Colonic mucosa (tissue), 4 donors: ENCODE data around the gene CADPS. TPM values are rescaled to one million over a fixed set of nuclear protein-coding genes. Genes with fewer than 3 reads are reported as not detected.

Source experiments
- DNase-seq: peaks from one replicate; pipeline ENCODE4 v3.0.0-alpha.2; 2020
- H3K27ac ChIP-seq: fragments of 200-600 bp; one replicate; pipeline ENCODE4 v1.8.0; 2021
- H3K27me3 ChIP-seq: fragments of 200-600 bp; one replicate; pipeline ENCODE4 v1.8.0; 2021
- H3K36me3 ChIP-seq: fragments of 200-600 bp; one replicate; pipeline ENCODE4 v1.8.0; 2021
- H3K4me1 ChIP-seq: fragments of 200-600 bp; one replicate; pipeline ENCODE4 v1.8.0; 2021; ENCODE audit warnings: mild to moderate bottlenecking
- H3K4me3 ChIP-seq: fragments of 200-600 bp; one replicate; pipeline ENCODE4 v1.8.0; 2021
- H3K9ac ChIP-seq, 2 donors: one replicate each; pipeline ENCODE4 v1.7.0; 2013; ENCODE audit warnings: control low read depth in 2 of 2, low read depth in 2 of 2, low read length in 2 of 2
- H3K9me3 ChIP-seq: fragments of 200-600 bp; one replicate; pipeline ENCODE4 v1.8.0; 2021
- intact Hi-C: fragments of 100-400 bp; cut with DNase I; formaldehyde crosslinking; loops from one replicate; pipeline ENCODE4 v1.14.1; 2022
- total RNA-seq, 2 donors: library from RNA; stranded (reverse); fragmentation: NEBNext Ultra II Directional in 1 of 2; extraction: Animal tissue kit (Norgen Biotek cat#: 25700) in 1 of 2; gene quantifications; one replicate each; pipeline ENCODE4 v1.2.1, GENCODE V29; 2021
- TF ChIP-seq, protein P1 (sequence below): fragments of 200-600 bp; IDR thresholded peaks from one replicate; pipeline ENCODE4 v1.8.0; 2022; ENCODE audit warnings: antibody characterized with exemption, mild to moderate bottlenecking
- donor health status: healthy.
- donor health status: DM: no; HTN: no; CAD: no.
- donor health status: DM: no; HTN: no; CAD: no.

CADPS gene
- total RNA-seq, 2 donors from 2014 or later: 2.9 to 6.1 TPM

DNA sequence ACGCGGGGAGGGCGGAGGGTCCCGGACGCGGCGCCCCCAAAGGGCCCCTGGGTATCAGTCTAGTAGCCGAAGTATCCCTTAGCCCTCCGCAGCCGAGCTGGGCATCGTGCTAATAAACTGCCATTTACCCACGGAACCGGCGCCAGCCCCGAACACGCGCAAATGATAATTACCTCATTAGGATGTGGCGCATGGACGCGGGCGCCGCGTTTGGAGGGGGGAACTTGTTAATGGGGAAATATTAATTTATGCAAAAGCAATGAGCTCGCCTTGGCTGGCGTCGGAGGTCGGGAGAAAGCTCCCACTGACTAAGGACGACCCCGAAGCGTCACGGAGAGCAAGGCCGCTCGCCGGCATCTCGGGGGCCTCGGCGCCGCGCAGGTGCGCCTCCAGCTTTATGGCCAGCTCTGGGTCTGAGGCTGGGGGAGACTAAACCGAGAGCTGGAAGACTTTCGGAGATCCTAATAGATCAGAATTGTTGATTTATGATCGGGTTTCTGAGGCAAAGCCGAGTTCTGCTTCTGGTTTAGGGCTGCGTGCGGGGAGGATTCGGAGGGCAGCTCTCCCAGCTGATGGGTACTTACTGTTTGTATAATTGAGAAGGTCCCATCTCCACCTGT is 501.4 kb downstream of the CADPS start:
- Histone ChIP-seq H3K9ac (no peak overlapping the region), H3K36me3 (no peaks in the 10 kb centered on the region), H3K9me3 (no peaks in the 10 kb centered on the region), H3K27ac (no peak overlapping the region), H3K4me1 (no peaks in the 10 kb centered on the region), H3K4me3 (no peak overlapping the region), H3K27me3 (peaks cover 92% of the 10 kb centered on the region)
- TF ChIP-seq, protein P1, sequence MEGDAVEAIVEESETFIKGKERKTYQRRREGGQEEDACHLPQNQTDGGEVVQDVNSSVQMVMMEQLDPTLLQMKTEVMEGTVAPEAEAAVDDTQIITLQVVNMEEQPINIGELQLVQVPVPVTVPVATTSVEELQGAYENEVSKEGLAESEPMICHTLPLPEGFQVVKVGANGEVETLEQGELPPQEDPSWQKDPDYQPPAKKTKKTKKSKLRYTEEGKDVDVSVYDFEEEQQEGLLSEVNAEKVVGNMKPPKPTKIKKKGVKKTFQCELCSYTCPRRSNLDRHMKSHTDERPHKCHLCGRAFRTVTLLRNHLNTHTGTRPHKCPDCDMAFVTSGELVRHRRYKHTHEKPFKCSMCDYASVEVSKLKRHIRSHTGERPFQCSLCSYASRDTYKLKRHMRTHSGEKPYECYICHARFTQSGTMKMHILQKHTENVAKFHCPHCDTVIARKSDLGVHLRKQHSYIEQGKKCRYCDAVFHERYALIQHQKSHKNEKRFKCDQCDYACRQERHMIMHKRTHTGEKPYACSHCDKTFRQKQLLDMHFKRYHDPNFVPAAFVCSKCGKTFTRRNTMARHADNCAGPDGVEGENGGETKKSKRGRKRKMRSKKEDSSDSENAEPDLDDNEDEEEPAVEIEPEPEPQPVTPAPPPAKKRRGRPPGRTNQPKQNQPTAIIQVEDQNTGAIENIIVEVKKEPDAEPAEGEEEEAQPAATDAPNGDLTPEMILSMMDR: no peak
- DNase-seq: no peak
- intact Hi-C loops: no loop called here

DNA sequence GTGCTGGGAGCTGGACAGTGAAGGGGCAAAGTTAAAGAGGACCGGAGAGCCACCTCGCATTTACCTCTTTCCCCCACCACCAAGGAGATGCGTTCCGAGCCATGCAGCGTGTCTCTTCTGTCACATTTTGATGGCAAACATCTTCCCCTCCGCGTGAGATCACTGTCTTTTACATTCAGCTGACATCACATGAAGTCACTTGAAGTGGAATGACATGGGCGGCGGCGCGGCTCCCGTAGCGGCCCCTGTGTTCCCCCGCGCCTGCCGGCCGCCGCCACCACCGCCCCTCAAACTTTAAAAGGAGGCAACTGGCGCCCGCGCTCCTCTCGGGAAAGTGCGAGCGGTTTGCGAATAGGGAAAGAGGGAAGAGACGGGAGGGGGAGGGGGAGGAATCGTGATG is 502.0 kb downstream of the CADPS start, which contains the start of gene FEZF2:
FEZF2 (minus strand) TSS at position 336 of the 400 bp plus-strand sequence. CDS start 682 bp downstream, outside the sequence.
- DNase-seq: no peak
- no peak within 1 kb of the TSS for H3K9ac ChIP-seq
- TF ChIP-seq, protein P1: no peak
- H3K27ac ChIP-seq: no peak within 1 kb of the TSS
- H3K9me3 ChIP-seq: no peaks in the 10 kb centered on the region
- peaks cover 92% of the 10 kb centered on the region for H3K27me3 ChIP-seq
- H3K4me3 ChIP-seq: no peak within 1 kb of the TSS
- intact Hi-C loops: no loop called here
- H3K4me1 ChIP-seq: no peaks in the 10 kb centered on the region
- no peaks in the 10 kb centered on the region for H3K36me3 ChIP-seq

DNA sequence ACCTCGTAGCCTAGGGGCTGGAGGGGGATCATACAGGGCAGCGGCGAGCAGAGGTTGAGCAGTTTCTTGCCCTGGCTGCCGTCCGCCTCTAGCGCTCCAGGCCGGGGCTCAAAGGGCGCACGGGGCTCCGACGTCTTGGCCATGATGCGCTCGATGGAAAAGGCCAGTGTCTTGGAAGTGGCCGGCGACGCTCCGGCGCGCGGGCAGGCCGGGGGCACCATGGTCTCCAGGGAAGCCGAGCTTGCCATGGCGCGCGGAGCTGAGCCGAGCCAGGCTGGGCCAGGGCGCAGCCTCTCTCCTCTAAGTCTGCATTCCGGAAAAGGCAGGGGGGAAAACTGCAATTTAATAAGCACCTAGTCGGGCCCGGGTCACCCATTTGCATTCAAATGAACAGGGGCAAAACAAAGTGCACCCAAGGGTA is 502.6 kb downstream of the CADPS start:
- Histone ChIP-seq H3K9ac (no peak overlapping the region), H3K4me3 (no peak overlapping the region), H3K9me3 (no peaks in the 10 kb centered on the region), H3K27me3 (peaks cover 95% of the 10 kb centered on the region), H3K36me3 (no peaks in the 10 kb centered on the region), H3K4me1 (no peaks in the 10 kb centered on the region), H3K27ac (no peak overlapping the region)
- intact Hi-C loops: no loop called here
- no peak for DNase-seq
- TF ChIP-seq, protein P1: no peak

DNA sequence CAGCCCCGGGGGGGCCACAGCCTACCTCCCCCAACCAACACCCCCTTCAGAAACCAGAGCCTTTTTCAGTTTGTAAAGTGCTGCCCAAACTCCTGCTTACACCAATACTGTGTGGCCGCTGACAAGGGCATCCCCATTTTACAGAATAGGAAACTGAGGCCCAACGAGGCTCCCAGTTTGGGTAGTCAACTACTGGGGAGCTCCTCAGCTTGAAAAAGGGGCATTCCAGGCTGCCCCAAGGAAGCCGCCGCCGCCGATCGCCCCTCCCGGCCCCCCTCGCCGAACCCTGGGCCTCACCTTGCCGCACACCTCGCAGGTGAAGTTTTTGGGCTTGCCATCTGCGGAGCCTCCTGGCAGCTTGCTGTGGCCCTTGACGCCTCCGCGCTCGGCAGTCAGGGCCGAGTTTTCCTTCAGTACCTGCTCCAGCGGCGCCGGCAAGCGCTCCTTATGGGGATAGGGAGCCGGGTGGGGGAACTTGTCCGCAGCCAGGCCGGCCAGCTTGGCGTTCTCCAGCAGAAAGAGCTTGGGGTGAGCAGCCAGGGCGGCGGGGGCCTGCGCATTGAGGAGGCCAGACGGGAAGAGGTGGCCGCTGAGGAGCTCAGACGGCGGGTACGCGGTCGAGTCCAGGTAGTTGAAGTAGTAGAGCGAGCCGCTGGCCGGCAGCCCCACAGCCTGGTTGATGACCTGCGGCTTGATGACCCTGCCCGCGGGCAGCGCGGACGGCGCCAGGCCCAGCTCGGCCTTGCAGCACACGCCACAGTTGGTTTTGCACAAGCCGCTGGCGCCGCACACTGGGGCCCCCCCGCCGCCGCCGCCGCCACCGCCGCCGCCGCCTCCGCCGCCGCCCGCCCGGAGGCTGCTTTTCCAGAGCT is 503.3 kb downstream of the CADPS start:
- intact Hi-C loops: no loop called here
- H3K4me3 ChIP-seq: no peak overlapping the region
- H3K4me1 ChIP-seq: no peaks in the 10 kb centered on the region
- H3K9me3 ChIP-seq: no peaks in the 10 kb centered on the region
- TF ChIP-seq, protein P1: no peak
- peaks cover 95% of the 10 kb centered on the region for H3K27me3 ChIP-seq
- no peak for DNase-seq
- no peaks in the 10 kb centered on the region for H3K36me3 ChIP-seq
- no peak overlapping the region for H3K27ac ChIP-seq
- H3K9ac ChIP-seq: no peak overlapping the region

DNA sequence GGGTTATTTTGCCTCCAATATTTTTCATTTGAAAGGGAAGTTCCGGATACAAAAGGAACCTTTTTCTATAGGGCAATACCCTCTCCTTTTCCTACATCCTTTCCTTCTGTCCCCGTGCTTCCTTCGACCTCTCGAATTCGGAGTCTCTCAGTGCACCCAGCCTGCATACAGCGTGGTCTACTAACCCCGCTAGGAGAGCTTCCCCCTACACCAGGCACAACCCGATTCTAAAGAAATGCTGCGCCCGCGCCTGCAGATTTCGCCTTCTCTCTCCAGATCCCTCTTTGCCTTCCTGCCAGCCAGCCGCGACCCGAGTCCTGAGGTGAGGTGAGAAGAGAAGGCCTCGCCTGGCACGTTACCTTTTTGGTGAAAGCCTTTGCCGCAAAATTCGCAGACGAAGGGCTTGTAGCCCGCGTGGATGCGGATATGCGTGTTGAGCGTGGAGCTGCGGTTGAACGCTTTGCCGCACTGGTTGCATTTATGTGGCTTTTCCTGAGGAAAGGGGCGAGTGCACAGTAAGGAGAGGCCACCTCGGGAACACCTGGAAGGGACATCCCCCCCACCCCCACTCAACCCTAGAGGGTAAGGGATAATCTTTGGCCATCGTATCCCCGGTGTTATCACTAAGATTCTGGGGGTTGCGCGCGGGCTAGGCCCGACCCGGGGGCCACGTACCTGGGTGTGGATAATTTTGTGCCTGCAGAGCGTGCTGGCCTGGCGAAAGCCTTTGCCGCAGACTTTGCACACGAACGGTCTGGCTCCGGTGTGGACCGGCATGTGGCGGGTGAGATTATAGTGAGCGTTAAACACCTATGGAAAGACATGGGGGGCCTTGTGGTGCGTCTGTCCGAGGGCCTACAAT is 504.1 kb downstream of the CADPS start:
- Histone ChIP-seq H3K4me1 (no peaks in the 10 kb centered on the region), H3K9me3 (no peaks in the 10 kb centered on the region), H3K36me3 (no peaks in the 10 kb centered on the region), H3K9ac (no peak overlapping the region), H3K27me3 (peaks cover 95% of the 10 kb centered on the region), H3K4me3 (no peak overlapping the region), H3K27ac (no peak overlapping the region)
- DNase-seq: no peak
- TF ChIP-seq, protein P1: no peak
- intact Hi-C loops: no loop called here
